Activated T-helper 2 cell treated with anti-CD3 and anti-CD28 coated beads, Interferon-gamma antibody, Interleukin-2, Interleukin-4, amounts not matched to agents 10 μg/mL and 5 μg/mL and 100 μg/mL, durations not matched to agents 14 hours and 24 hours and 36 hours (primary cell): ENCODE results near the gene AMT. TPM values are rescaled to one million over a fixed set of nuclear protein-coding genes. Genes with fewer than 3 reads are reported as not detected.
"Not testable (repeated sequence)": the region's sequence is repeated elsewhere in the genome, so short reads cannot be mapped to it uniquely, and the experiment has no call there.

Source experiments
- DNase-seq: peaks from one replicate; pipeline ENCODE4 v3.0.0; 2021; ENCODE audit warnings: low spot score
- H3K27ac Mint-ChIP-seq: one replicate; pipeline ENCODE4 v1.8.0; 2021; ENCODE audit warnings: mixed read lengths
- H3K27me3 Mint-ChIP-seq: one replicate; pipeline ENCODE4 v1.8.0; 2021; ENCODE audit warnings: low read depth, mixed read lengths
- H3K36me3 Mint-ChIP-seq: one replicate; pipeline ENCODE4 v1.8.0; 2021; ENCODE audit warnings: low read depth, mixed read lengths
- H3K4me1 Mint-ChIP-seq: one replicate; pipeline ENCODE4 v1.8.0; 2021; ENCODE audit warnings: low read depth, mixed read lengths
- H3K4me3 Mint-ChIP-seq: one replicate; pipeline ENCODE4 v1.8.0; 2021; ENCODE audit warnings: low read depth, mild to moderate bottlenecking, moderate library complexity, mixed read lengths
- H3K9me3 Mint-ChIP-seq: one replicate; pipeline ENCODE4 v1.8.0; 2021; ENCODE audit warnings: mixed read lengths
- intact Hi-C: fragments of 100-400 bp; cut with micrococcal nuclease; formaldehyde crosslinking; loops from one replicate; pipeline ENCODE4 v1.15.1; 2023
- total RNA-seq: library from RNA; stranded (reverse); gene quantifications from 2 replicates; pipeline ENCODE4 v1.2.3, GENCODE V29; 2022

Gene AMT
- total RNA-seq, 1 donor from 2014 or later, result 5.0 TPM

DNA sequence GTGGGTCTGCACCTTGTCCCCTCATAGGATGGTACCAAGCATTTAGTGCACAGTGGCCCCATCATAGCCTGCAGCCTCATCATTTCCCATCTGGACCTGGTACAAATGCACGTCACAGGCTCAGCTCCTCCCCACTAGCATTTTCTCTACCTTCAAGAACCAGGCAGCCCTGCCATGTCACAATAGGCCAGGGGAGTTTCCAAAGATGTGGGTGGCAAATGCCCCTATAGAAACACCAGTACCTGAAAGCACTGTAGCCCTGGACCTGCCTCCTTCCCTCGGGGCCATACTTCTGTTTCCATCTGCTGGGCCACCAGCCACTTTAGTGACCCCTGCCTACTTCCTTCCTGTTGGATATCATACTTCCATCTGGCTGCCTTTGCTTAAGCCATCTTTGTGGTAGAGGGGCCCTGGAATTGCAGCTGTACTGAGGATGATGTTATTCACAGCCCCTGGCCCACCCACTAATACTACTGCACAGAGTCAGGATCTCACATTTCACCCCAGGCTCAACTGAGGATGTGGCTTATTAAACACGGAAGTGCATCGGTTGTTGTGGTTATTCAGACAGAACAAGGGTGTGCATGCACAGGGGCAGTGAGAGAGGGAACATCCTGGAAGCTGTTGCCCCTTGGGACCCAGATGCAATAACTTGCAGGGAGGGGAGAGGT is 6.2 kb downstream of the AMT start:
- Mint-ChIP-seq H3K27me3 (no peaks in the 10 kb centered on the region), H3K4me3 (peak overlapping the region; percentile 60), H3K36me3 (peaks cover 56% of the 10 kb centered on the region), H3K27ac (peak overlapping the region; percentile 96), H3K4me1 (peaks cover 44% of the 10 kb centered on the region), H3K9me3 (no peaks in the 10 kb centered on the region)
- peak; percentile 54 for DNase-seq
- intact Hi-C loops, result loop anchor here (1.0 to 10.0 kb wide), 3 partner anchors 13 to 391 kb away; partner anchors contain the start of genes IMPDH2, NDUFAF3 and NICN1

DNA sequence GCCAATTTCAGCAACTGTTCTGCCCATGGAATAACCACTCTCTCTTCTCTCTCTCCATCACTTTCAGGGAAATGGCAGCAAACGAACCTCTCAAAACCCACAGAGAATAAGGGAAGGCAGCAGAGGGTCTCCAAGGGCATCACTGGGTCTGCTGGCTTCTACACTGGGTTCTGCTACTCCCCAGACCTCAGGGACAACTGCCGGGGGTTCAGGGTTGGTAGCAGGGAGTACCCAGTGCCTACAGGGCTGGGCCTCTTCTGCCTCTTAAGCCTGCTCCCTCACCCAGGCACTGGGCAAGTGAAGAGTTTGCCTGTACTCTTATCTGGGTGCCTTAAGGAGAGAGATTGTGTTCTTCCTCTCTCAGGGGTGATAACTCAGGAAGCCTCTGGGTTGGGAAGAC is 7.5 kb downstream of the AMT start:
- intact Hi-C loops, result loop anchor here (10.0 kb wide), 1 partner anchor 390 kb away; the partner anchor contains the start of genes IMPDH2 and NDUFAF3
- Mint-ChIP-seq H3K4me1 (peaks cover 49% of the 10 kb centered on the region), H3K27ac (peak overlapping the region; percentile 71), H3K9me3 (no peaks in the 10 kb centered on the region), H3K36me3 (peaks cover 58% of the 10 kb centered on the region), H3K4me3 (no peak overlapping the region), H3K27me3 (no peaks in the 10 kb centered on the region)
- DNase-seq, result no peak

DNA sequence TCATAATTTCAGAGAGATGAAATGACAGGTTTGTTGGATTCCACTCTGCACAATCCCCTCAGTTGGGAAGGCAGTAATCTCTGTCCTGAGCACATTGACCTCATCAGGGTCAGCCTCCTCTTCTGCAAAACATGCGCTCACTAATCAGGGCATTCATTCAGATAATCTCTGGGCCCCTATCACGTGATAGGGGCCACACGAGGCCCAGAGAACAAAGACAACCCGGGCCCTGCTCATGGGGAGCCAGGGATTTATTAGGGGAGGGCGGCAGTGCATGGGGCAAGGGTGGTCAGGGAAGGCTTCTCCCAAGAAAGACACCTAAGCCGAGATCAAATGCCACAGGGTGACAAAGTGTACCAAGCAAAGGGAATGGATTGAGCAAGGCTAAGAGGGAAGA is 8.9 kb downstream of the AMT start:
- Mint-ChIP-seq H3K9me3 (no peaks in the 10 kb centered on the region), H3K27me3 (no peaks in the 10 kb centered on the region), H3K4me3 (peak overlapping the region; percentile 84), H3K27ac (peak overlapping the region; percentile 81), H3K36me3 (peaks cover 53% of the 10 kb centered on the region), H3K4me1 (peaks cover 52% of the 10 kb centered on the region)
- DNase-seq, result no peak
- intact Hi-C loops, result loop anchor here (2.0 to 10.0 kb wide), 2 partner anchors 373 to 389 kb away; partner anchors contain the start of genes IMPDH2, IP6K1 and NDUFAF3

DNA sequence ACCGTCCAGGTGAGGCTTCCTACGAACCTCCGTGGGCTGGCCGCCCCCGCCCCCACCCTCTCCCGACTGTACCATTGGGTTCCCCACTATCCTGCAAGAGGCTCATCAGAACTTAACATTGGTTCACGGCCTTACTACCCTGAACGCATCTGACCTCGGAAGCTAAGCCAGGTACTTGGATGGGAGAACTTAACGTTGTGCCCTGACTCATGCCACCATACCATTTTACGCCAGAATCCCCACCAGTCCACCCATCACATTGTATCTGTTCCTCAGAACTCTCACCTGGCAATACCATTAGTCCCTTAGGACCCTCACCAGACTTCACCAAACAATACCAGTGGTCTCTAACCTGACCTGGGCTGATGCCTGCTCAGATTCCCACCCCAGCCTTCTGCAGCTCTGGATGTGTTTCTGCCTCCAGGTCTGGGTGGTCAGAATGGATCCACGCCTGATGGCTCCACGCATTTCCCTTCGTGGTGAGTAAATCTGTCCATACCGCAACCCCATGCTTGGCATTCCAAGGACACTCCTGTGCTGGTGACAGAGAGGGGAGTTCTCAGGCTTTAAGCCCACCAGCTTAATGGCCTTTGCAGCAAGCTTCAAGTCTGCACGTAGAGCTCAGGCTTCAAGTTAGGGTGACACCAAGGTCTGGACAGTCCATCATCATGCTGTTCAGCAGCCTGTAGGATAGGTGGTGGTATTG is 9.5 kb downstream of the AMT start:
- intact Hi-C loops, result loop anchor here (1.0 to 10.0 kb wide), 7 partner anchors 16 to 388 kb away; partner anchors contain the start of genes DAG1, IMPDH2, IP6K1 and NDUFAF3
- peak overlapping the region; percentile 81 for H3K27ac Mint-ChIP-seq

DNA sequence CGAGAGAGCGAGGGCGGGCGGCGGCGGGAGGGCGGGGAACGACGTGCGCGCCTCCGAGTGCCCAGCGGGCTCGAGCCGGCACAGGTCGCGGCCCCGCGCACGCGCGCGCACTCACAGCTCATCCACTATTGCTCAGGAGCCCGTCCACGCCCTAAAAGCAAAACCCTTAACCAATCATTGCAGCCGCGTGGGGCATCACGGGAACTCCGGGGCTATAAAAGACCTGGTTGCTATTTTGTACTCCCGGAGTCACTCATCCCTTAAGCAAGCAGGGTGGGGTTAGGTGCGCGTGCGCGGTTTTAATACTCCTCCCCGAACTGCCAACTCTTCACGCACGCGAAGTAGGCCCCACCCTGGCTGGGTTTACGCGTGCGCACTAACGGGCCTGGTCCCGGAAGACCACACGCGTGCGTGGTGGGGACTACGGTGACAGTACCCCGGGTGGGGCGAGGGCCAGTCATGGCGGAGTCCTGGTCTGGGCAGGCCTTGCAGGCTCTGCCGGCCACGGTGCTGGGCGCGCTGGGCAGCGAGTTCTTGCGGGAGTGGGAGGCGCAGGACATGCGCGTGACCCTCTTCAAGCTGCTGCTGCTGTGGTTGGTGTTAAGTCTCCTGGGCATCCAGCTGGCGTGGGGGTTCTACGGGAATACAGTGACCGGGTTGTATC is 10.2 kb downstream of the AMT start, which contains the start of the genes RHOA and TCTA:
Gene RHOA, minus strand, starts transcription at position 9 of the 664 bp plus-strand sequence. CDS start 36,387 bp downstream, outside the sequence.
Gene TCTA, plus strand, starts transcription at position 456 of the 664 bp plus-strand sequence. Its CDS starts 4 bp downstream, at position 460.
- Mint-ChIP-seq H3K27ac (peak within 1 kb of the TSS; percentile 90), H3K4me1 (peaks cover 54% of the 10 kb centered on the region), H3K4me3 (peak within 1 kb of the TSS; percentile 93), H3K9me3 (no peaks in the 10 kb centered on the region), H3K27me3 (no peaks in the 10 kb centered on the region), H3K36me3 (peaks cover 47% of the 10 kb centered on the region)
- intact Hi-C loops, result loop anchor here (1.0 to 10.0 kb wide), 8 partner anchors 16 to 387 kb away; partner anchors contain the start of genes DAG1, GPX1, IMPDH2 and IP6K1
- DNase-seq, result peak; percentile 99

More for the DNA sequence above, 9.5 kb downstream of the AMT start:
- peak overlapping the region; percentile 84 for H3K4me3 Mint-ChIP-seq
- no peaks in the 10 kb centered on the region for H3K9me3 Mint-ChIP-seq
- peaks cover 52% of the 10 kb centered on the region for H3K4me1 Mint-ChIP-seq
- H3K36me3 Mint-ChIP-seq, result peaks cover 51% of the 10 kb centered on the region
- no peak for DNase-seq
- H3K27me3 Mint-ChIP-seq, result no peaks in the 10 kb centered on the region

DNA sequence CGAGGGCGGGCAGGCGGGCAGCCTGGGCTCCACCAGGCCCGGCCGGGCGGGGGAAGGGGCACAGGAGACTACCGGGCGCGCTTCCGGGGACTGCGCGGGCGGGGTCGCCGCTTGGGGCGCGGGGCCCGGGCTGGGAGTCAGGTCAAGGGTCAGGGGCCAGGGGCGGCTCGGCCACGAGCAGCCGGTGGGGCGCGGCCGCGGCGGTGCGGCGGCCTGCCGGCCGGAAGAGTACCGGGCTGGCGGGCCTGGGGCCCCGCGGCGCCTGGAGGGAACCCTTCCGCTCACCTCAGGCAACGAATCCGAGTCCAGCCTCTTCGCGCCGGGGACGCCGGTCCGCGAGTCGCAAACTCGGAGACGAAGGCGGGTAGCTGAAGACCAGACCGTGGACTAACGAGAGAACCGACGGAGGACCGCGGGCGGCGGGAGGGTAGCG is 10.7 kb downstream of the AMT start:
- Mint-ChIP-seq H3K27ac (peak overlapping the region; percentile 90), H3K4me3 (peak overlapping the region; percentile 93), H3K4me1 (peaks cover 50% of the 10 kb centered on the region), H3K27me3 (no peaks in the 10 kb centered on the region), H3K36me3 (peaks cover 44% of the 10 kb centered on the region), H3K9me3 (no peaks in the 10 kb centered on the region)
- intact Hi-C loops, result loop anchor here (2.0 to 10.0 kb wide), 2 partner anchors 53 to 387 kb away; partner anchors contain the start of genes GPX1, IMPDH2 and NDUFAF3
- peak; percentile 55 for DNase-seq

DNA sequence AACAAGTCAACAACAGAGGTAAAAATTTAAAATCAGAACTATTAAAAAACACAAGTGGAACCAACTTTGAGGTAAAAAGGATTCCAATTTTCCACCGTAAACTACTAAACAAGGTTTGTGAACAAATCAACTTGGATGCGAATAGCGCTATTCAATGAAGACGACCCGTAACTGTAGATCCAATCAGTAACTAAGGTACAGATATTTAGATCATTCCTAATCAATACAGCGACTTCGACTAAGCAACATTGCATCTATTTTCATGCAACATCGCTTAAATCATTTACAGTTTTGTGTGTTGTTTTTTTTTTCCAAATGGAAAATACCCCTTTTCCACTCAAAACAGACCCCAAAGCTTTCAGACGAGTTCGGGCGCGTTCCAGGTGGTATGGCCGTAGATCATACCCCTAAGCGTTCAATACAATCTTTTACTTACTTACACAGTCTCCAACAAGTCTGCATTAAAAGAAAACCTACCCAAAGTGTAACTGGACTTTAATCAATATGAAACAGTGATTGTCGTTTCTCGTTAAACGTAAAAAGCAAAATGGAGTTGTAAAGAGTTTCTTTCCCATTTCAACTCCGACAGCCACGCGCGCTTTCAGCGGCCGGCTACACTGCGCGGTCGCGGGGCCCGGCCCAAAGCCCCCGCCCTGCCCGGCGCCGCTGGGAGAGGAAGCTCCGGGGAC is 11.3 kb downstream of the AMT start:
- Mint-ChIP-seq H3K4me1 (peaks cover 46% of the 10 kb centered on the region), H3K27ac (peak overlapping the region; percentile 88), H3K9me3 (no peaks in the 10 kb centered on the region), H3K36me3 (peaks cover 41% of the 10 kb centered on the region), H3K4me3 (peak overlapping the region; percentile 93), H3K27me3 (no peaks in the 10 kb centered on the region)
- intact Hi-C loops, result loop anchor here (2.0 to 10.0 kb wide), 2 partner anchors 52 to 386 kb away; partner anchors contain the start of genes GPX1, IMPDH2 and NDUFAF3
- no peak for DNase-seq

DNA sequence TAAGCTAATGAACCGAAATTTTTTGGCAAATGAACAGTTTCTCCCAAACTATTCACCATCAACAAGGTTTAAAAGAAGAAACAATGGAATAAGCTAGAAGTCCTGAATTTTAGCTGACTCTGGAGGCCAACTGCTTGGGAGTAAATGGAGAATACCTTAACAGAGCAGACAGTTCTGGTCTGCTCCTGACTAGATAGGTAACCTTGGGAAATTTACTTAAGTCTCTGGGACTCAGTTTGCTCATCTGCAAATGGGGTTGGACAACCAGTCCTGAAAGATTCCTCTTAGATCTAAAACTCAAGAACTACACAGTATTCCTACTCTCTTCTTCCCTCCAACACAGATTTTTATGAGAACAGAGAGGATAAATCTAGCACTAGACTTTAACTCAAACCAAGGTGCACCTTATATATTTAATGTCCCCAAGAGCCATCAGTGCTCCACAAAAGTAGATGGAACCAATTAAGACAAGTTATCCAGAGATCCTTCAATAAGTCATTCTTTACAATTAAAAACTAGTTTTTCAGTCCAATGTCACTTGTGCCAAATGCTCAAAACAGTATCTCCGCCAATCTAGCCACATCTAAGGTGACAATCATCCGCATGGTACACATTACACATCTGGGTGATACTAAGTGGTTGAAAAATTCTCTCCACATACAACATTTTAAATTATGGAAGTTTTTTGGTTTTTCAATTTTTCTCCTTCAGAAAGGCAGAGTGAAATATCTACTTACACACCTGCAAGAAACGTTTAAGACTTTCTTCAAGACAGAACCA is 12.0 kb downstream of the AMT start:
- H3K4me3 Mint-ChIP-seq, result peak overlapping the region; percentile 93
- H3K36me3 Mint-ChIP-seq, result peaks cover 42% of the 10 kb centered on the region
- no peaks in the 10 kb centered on the region for H3K9me3 Mint-ChIP-seq
- H3K27ac Mint-ChIP-seq, result peak overlapping the region; percentile 88
- no peaks in the 10 kb centered on the region for H3K27me3 Mint-ChIP-seq
- intact Hi-C loops, result loop anchor here (2.0 to 10.0 kb wide), 2 partner anchors 51 to 385 kb away; partner anchors contain the start of genes GPX1, IMPDH2 and NDUFAF3
- H3K4me1 Mint-ChIP-seq, result peaks cover 47% of the 10 kb centered on the region
- DNase-seq, result no peak

DNA sequence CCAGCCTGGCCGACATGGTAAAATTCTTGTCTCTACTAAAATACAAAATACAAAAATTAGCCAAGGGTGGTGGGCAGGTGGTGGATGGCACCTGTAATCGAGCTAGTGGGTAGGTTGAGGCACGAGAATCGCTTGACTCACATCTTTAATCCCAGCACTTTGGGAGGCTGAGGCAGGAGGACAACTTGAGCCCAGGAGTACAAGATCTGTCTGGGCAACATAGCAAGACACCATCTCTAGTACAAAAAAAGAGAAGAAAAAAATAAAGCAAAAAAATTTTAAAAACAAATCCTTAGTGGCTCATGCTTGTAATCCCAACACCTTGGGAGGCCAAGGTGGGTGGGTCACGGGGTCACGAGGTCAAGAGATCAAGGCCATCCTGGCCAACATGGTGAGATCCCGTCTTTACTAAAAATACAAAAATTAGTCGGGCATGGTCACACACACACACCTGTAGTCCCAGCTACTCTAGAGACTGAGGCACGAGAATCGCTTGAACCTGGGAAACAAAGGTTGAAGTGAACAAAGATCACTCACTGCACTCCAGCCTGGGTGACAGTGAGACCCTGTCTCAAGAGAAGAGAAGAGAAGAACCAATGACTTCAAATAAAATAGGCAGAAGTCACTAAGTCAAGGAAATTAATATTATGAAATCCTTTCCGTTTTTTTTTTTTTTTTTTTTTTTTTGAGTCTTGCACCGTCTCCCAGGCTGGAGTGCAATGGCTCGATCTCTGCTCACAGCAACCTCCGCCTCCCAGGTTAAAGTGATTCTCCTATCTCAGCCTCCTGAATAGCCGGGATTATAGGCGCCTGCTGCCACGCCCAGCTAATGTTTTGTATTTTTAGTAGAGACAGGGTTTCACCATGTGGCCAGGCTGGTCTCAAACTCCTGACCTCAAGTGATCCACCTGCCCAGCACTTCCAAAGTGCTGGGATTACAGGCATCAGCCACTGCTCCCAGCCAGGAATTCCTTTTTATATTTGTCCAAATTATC is 15.4 kb downstream of the AMT start:
- DNase-seq, result no peak
- intact Hi-C loops, result no loop called here
- Mint-ChIP-seq H3K4me3 (no peak overlapping the region), H3K27ac (no peak overlapping the region), H3K9me3 (no peaks in the 10 kb centered on the region), H3K27me3 (no peaks in the 10 kb centered on the region), H3K4me1 (peaks cover 35% of the 10 kb centered on the region), H3K36me3 (peaks cover 38% of the 10 kb centered on the region)

DNA sequence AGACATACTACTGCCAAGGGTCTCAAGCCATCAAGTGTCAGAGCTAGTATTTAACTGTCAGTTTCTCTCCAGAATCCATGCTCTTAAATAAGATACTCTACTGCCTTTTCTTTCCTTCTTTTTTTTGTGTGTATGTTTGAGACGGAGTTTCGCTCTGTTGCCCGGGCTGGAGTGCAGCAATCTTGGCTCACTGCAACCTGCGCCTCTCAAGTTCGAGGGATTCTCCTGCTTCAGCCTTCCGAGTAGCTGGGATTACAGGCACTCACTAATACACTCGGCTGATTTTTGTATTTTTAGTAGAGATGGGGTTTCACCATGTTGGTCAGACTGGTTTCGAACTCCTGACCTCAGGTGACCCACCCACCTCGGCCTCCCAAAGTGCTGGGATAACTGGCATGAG is 16.7 kb downstream of the AMT start:
- Mint-ChIP-seq H3K36me3 (peaks cover 43% of the 10 kb centered on the region), H3K4me1 (peaks cover 39% of the 10 kb centered on the region), H3K27ac (peak overlapping the region; percentile 14)
- H3K9me3 Mint-ChIP-seq, H3K4me3 Mint-ChIP-seq, intact Hi-C loops, H3K27me3 Mint-ChIP-seq, DNase-seq: not testable (repeated sequence)
